Spleen (tissue), 7 donors: Measurements from ENCODE around the gene MSI2.

ENCODE experiments used
- CTCF ChIP-seq, 11 experiments: fragments of 200-600 bp in 7 of 11; fragments of 450-650 bp in 4 of 11; sonication (generic) in 4 of 11; IDR thresholded peaks in 8 of 11; conservative IDR thresholded peaks in 3 of 11; 1 replicate in 7 of 11; 2 replicates in 4 of 11; pipeline versions ENCODE4 v1.4.0 to v1.8.0; 2016 to 2021; ENCODE audit warnings: antibody characterized with exemption in 11 of 11, inconsistent platforms in 4 of 11, mild to moderate bottlenecking in 1 of 11
- POLR2A ChIP-seq, 3 donors: fragments of 450-650 bp; IDR thresholded peaks; one replicate each; pipeline ENCODE4 v1.5.1; 2017; ENCODE audit warnings: antibody characterized with exemption in 3 of 3, mild to moderate bottlenecking in 1 of 3
- POLR2AphosphoS5 ChIP-seq, 3 donors: sonication (generic); formaldehyde crosslinking; IDR thresholded peaks; one replicate each; pipeline ENCODE4 v1.5.1; 2017; ENCODE audit warnings: antibody characterized with exemption in 3 of 3
- donor health status: DM: no; HTN: no; CAD: no; lungs with moderate emphysema.
- donor health status: DM: no; HTN: no; CAD: no.
- donor health status: DM: no; HTN: no; CAD: no.

- no peak for TF ChIP-seq POLR2AphosphoS5 (IDR thresholded peaks at IDR 0.05)
- no peak for TF ChIP-seq CTCF (IDR thresholded peaks at IDR 0.05 in 8 of 11, conservative IDR thresholded peaks at IDR 0.05 in 3 of 11)
- no peak for TF ChIP-seq POLR2A (IDR thresholded peaks at IDR 0.05)
Measured at GRCh38 chr17:57584050-57584551, 327.8 kb downstream of the MSI2 start.
